H9 (cell line): ENCODE results near the gene TRAFD1. TPM values are rescaled to one million over a fixed set of nuclear protein-coding genes. Genes with fewer than 3 reads are reported as not detected.

Source experiments
- DNase-seq: peaks from one replicate; pipeline ENCODE4 v3.0.0-alpha.2; 2017
- H2AFZ ChIP-seq: one replicate; pipeline ENCODE4 v1.6.1; 2013; ENCODE audit warnings: mild to moderate bottlenecking, low read length, control low read depth, moderate library complexity
- H2AK5ac ChIP-seq: 2 replicates; pipeline ENCODE4 v1.6.1; 2013; ENCODE audit warnings: low read length, control low read depth, mixed read lengths; ENCODE audit not compliant: insufficient read length
- H2BK120ac ChIP-seq: one replicate; pipeline ENCODE4 v1.6.1; 2013; ENCODE audit warnings: low read depth, mild to moderate bottlenecking, low read length, control low read depth, inconsistent platforms; ENCODE audit not compliant: poor library complexity, severe bottlenecking
- H2BK12ac ChIP-seq: 2 replicates; pipeline ENCODE4 v1.6.1; 2013; ENCODE audit warnings: low read length, control low read depth, mixed read lengths, low read depth; ENCODE audit not compliant: insufficient read length
- H2BK15ac ChIP-seq: 2 replicates; pipeline ENCODE4 v1.6.1; 2013; ENCODE audit warnings: low read depth, low read length, control low read depth
- H2BK20ac ChIP-seq: one replicate; pipeline ENCODE4 v1.6.1; 2013; ENCODE audit warnings: low read depth, mild to moderate bottlenecking, low read length, control low read depth, inconsistent platforms; ENCODE audit not compliant: poor library complexity, severe bottlenecking
- H2BK5ac ChIP-seq: 2 replicates; pipeline ENCODE4 v1.6.1; 2013; ENCODE audit warnings: low read length, control low read depth, mixed read lengths; ENCODE audit not compliant: insufficient read length
- H3K14ac ChIP-seq: 2 replicates; pipeline ENCODE4 v1.6.1; 2013; ENCODE audit warnings: low read length, control low read depth; ENCODE audit not compliant: insufficient read depth
- H3K18ac ChIP-seq: 2 replicates; pipeline ENCODE4 v1.6.1; 2013; ENCODE audit warnings: low read depth, mild to moderate bottlenecking, mixed read lengths, low read length, control low read depth; ENCODE audit not compliant: insufficient read length
- H3K23ac ChIP-seq: 2 replicates; pipeline ENCODE4 v1.6.1; 2013; ENCODE audit warnings: low read length, control low read depth, mixed read lengths, low read depth; ENCODE audit not compliant: insufficient read length
- H3K23me2 ChIP-seq: 2 replicates; pipeline ENCODE4 v1.6.1; 2013; ENCODE audit warnings: low read depth, mild to moderate bottlenecking, mixed read lengths, low read length, control low read depth; ENCODE audit not compliant: insufficient read length, poor library complexity, severe bottlenecking
- H3K27ac ChIP-seq: 2 replicates; pipeline ENCODE4 v1.5.1; 2013; ENCODE audit warnings: low read length, control low read depth, mixed read lengths, low read depth; ENCODE audit not compliant: insufficient read length
- H3K27me3 ChIP-seq: 2 replicates; pipeline ENCODE4 v1.6.1; 2013; ENCODE audit warnings: low read length, control low read depth, inconsistent platforms; ENCODE audit not compliant: insufficient read depth
- H3K4ac ChIP-seq: 2 replicates; pipeline ENCODE4 v1.6.1; 2013; ENCODE audit warnings: low read depth, mild to moderate bottlenecking, control low read depth, inconsistent platforms, low read length, moderate library complexity
- H3K4me1 ChIP-seq: 2 replicates; pipeline ENCODE4 v1.6.1; 2013; ENCODE audit warnings: low read length, control low read depth, inconsistent platforms; ENCODE audit not compliant: insufficient read depth
- H3K4me2 ChIP-seq: 2 replicates; pipeline ENCODE4 v1.6.1; 2013; ENCODE audit warnings: low read length, control low read depth, mixed read lengths; ENCODE audit not compliant: insufficient read length, insufficient read depth
- H3K56ac ChIP-seq: 2 replicates; pipeline ENCODE4 v1.6.1; 2013; ENCODE audit warnings: low read depth, mild to moderate bottlenecking, mixed read lengths, low read length, control low read depth; ENCODE audit not compliant: insufficient read length
- H3K79me1 ChIP-seq: 2 replicates; pipeline ENCODE4 v1.6.1; 2013; ENCODE audit warnings: low read depth, mild to moderate bottlenecking, moderate library complexity, low read length, control low read depth, inconsistent platforms; ENCODE audit not compliant: insufficient read depth, poor library complexity, severe bottlenecking
- H3K79me2 ChIP-seq: 2 replicates; pipeline ENCODE4 v1.6.1; 2013; ENCODE audit warnings: low read length, control low read depth, inconsistent platforms; ENCODE audit not compliant: insufficient read depth
- H3K9ac ChIP-seq: 2 replicates; pipeline ENCODE4 v1.6.1; 2013; ENCODE audit warnings: low read length, control low read depth, mixed read lengths; ENCODE audit not compliant: insufficient read length; ENCODE audit errors: extremely low read depth
- H3K9me3 ChIP-seq: one replicate; pipeline ENCODE4 v1.6.1; 2013; ENCODE audit warnings: low read depth, low read length, inconsistent platforms; ENCODE audit not compliant: control insufficient read depth
- H3T11ph ChIP-seq: one replicate; pipeline ENCODE4 v1.6.1; 2013; ENCODE audit warnings: mild to moderate bottlenecking, low read length, control low read depth, inconsistent platforms
- H4K20me1 ChIP-seq: one replicate; pipeline ENCODE4 v1.6.1; 2013; ENCODE audit not compliant: control insufficient read depth, insufficient read length, insufficient read depth
- H4K5ac ChIP-seq: 2 replicates; pipeline ENCODE4 v1.6.1; 2013; ENCODE audit warnings: low read depth, mild to moderate bottlenecking, mixed read lengths, low read length, control low read depth; ENCODE audit not compliant: insufficient read length
- H4K8ac ChIP-seq: replicated peaks from 2 replicates; pipeline ENCODE4 v1.6.1; 2013; ENCODE audit warnings: low read length, control low read depth, mixed read lengths, low read depth; ENCODE audit not compliant: insufficient read length
- H4K91ac ChIP-seq: 2 replicates; pipeline ENCODE4 v1.6.1; 2013; ENCODE audit warnings: low read depth, mild to moderate bottlenecking, moderate library complexity, mixed read lengths, low read length, control low read depth; ENCODE audit not compliant: insufficient read length
- H3K27ac Mint-ChIP-seq, 3 experiments: 2 replicates in 2 of 3; 3 replicates in 1 of 3; pipeline ENCODE4 v1.8.0; 2020 to 2021; ENCODE audit warnings: mixed read lengths in 3 of 3, mild to moderate bottlenecking in 1 of 3, moderate library complexity in 1 of 3
- H3K27me3 Mint-ChIP-seq: 2 replicates; pipeline ENCODE4 v1.8.0; 2021; ENCODE audit warnings: low read depth, mild to moderate bottlenecking, moderate library complexity, mixed read lengths
- H3K36me3 Mint-ChIP-seq, 3 experiments: 2 replicates in 2 of 3; 3 replicates in 1 of 3; pipeline ENCODE4 v1.8.0; 2020 to 2021; ENCODE audit warnings: low read depth in 3 of 3, mixed read lengths in 3 of 3; ENCODE audit not compliant: insufficient read depth in 1 of 3
- H3K4me1 Mint-ChIP-seq, 2 experiments: 2 replicates each; pipeline ENCODE4 v1.8.0; 2020; ENCODE audit warnings: mixed read lengths in 2 of 2
- H3K4me3 Mint-ChIP-seq, 2 experiments: 2 replicates in 1 of 2; 3 replicates in 1 of 2; pipeline ENCODE4 v1.8.0; 2020 to 2021; ENCODE audit warnings: mild to moderate bottlenecking in 2 of 2, mixed read lengths in 2 of 2, moderate library complexity in 1 of 2
- H3K9me3 Mint-ChIP-seq, 2 experiments: 2 replicates in 1 of 2; 3 replicates in 1 of 2; pipeline ENCODE4 v1.8.0; 2020; ENCODE audit warnings: mild to moderate bottlenecking in 2 of 2, mixed read lengths in 2 of 2, moderate library complexity in 1 of 2
- CTCF ChIP-seq: fragments of 200-600 bp; sonication (generic); conservative IDR thresholded peaks from 3 replicates; pipeline ENCODE4 v1.8.0; 2021; ENCODE audit warnings: antibody characterized with exemption, mild to moderate bottlenecking
- WGBS: extraction: QIAGEN DNeasy Blood & Tissue Kit; methylation state at CpG from one replicate; pipeline ENCODE4 v1.1.7; 2013; ENCODE audit warnings: missing lambda C conversion rate, low lambda C conversion rate, mixed read lengths; ENCODE audit not compliant: insufficient read length; ENCODE audit errors: extremely low coverage; 5-methylcytosine and 5-hydroxymethylcytosine counted together
- total RNA-seq: library from RNA; stranded (reverse); gene quantifications from 2 replicates; pipeline ENCODE4 v1.2.1, GENCODE V29; 2021

Gene TRAFD1
- total RNA-seq, 1 experiment from 2014 or later, result 32.0 TPM

- H2BK5ac ChIP-seq, result no peak overlapping the region
- no peak overlapping the region for H3K4ac ChIP-seq
- H2BK120ac ChIP-seq, result no peak overlapping the region
- H3K23me2 ChIP-seq, result no peaks in the 10 kb centered on the region
- peaks cover 48 to 70% (median 65%) of the 10 kb centered on the region in 3 experiments for H3K36me3 Mint-ChIP-seq
- no peaks in the 10 kb centered on the region; the same call in 1 of the 2 replicates for H3K27me3 Mint-ChIP-seq
- WGBS, result no CpG with 5 or more reads among the region's 6 CpGs
- no peak overlapping the region for H3T11ph ChIP-seq
- H2BK12ac ChIP-seq, result no peak overlapping the region
- H3K79me2 ChIP-seq, result no peaks in the 10 kb centered on the region
- H4K20me1 ChIP-seq, result peaks cover under 1% of the 10 kb centered on the region
- no peak overlapping the region for H3K27ac Mint-ChIP-seq
- H3K27me3 ChIP-seq, result no peaks in the 10 kb centered on the region
- H3K4me1 ChIP-seq, result no peaks in the 10 kb centered on the region
- H2BK15ac ChIP-seq, result no peak overlapping the region
- DNase-seq, result no peak
- no peak overlapping the region for H3K9ac ChIP-seq
- no peak overlapping the region for H4K91ac ChIP-seq
- no peaks in the 10 kb centered on the region for H3K9me3 ChIP-seq
- no peak for TF ChIP-seq CTCF
- no peak overlapping the region for H3K23ac ChIP-seq
- H3K18ac ChIP-seq, result no peak overlapping the region
- no peak overlapping the region for H4K8ac ChIP-seq
- no peak overlapping the region for H3K27ac ChIP-seq
- H3K4me3 Mint-ChIP-seq, result no peak overlapping the region
- H3K9me3 Mint-ChIP-seq, result peaks cover 10 to 21% of the 10 kb centered on the region in 2 experiments
- no peak overlapping the region for H2BK20ac ChIP-seq
- no peak overlapping the region for H3K14ac ChIP-seq
- no peaks in the 10 kb centered on the region for H3K79me1 ChIP-seq
- no peak overlapping the region for H4K5ac ChIP-seq
- H3K56ac ChIP-seq, result no peak overlapping the region
- no peak overlapping the region for H2AFZ ChIP-seq
- no peak overlapping the region for H3K4me2 ChIP-seq
- no peak overlapping the region for H2AK5ac ChIP-seq
- H3K4me1 Mint-ChIP-seq, result no peaks in the 10 kb centered on the region
These were observed 35.3 kb downstream of the TRAFD1 start for GRCh38 chr12:112160611-112161010.
